ENCODE measurements around the gene CEACAM8.

CEACAM8 gene

DNA sequence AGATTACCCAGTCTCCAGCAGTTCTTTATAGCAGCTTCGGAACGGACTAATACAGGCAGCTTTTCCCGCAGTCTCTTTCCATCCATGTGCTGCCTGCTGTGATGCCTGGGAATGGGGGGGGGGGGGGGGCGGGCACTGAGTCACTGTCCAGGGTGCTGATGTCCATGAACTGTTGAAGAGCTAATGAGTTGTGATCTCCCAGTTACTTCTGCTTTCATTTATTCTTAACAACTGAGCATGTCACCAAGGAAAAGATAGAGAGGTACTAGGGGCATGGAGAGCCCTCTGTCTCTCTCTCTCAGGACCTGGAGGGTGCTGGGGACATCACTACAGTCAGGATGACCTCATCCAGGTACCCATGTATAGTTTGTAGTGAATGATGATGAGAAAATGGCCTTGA is 46.2 kb downstream of the CEACAM8 start:
- CTCF ChIA-PET, result no interaction called here
- TF ChIP-seq NFRKB (IDR thresholded peaks at IDR 0.05), result no peak
- no peak for TF ChIP-seq BHLHE40 (IDR thresholded peaks at IDR 0.05; ENCODE audit: borderline replicate concordance)
- TF ChIP-seq FOXM1 (IDR thresholded peaks at IDR 0.05; ENCODE audit: borderline replicate concordance), result no peak
- no peak for TF ChIP-seq SUZ12 (IDR thresholded peaks at IDR 0.05)
- TF ChIP-seq HDGF (IDR thresholded peaks at IDR 0.05; ENCODE audit: borderline replicate concordance), result no peak
- TF ChIP-seq, protein P1, sequence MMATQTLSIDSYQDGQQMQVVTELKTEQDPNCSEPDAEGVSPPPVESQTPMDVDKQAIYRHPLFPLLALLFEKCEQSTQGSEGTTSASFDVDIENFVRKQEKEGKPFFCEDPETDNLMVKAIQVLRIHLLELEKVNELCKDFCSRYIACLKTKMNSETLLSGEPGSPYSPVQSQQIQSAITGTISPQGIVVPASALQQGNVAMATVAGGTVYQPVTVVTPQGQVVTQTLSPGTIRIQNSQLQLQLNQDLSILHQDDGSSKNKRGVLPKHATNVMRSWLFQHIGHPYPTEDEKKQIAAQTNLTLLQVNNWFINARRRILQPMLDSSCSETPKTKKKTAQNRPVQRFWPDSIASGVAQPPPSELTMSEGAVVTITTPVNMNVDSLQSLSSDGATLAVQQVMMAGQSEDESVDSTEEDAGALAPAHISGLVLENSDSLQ (IDR thresholded peaks at IDR 0.05), result no peak
- no peak for TF ChIP-seq ARNT (IDR thresholded peaks at IDR 0.05)
- no peak for TF ChIP-seq FOXK2 (IDR thresholded peaks at IDR 0.05)
- TF ChIP-seq ZNF384 (IDR thresholded peaks at IDR 0.05), result no peak
- TF ChIP-seq L3MBTL2 (conservative IDR thresholded peaks at IDR 0.05), result no peak
- DNase-seq (ENCODE audit: extremely low spot score), result no peak
- POLR2A ChIA-PET, result no interaction called here

DNA sequence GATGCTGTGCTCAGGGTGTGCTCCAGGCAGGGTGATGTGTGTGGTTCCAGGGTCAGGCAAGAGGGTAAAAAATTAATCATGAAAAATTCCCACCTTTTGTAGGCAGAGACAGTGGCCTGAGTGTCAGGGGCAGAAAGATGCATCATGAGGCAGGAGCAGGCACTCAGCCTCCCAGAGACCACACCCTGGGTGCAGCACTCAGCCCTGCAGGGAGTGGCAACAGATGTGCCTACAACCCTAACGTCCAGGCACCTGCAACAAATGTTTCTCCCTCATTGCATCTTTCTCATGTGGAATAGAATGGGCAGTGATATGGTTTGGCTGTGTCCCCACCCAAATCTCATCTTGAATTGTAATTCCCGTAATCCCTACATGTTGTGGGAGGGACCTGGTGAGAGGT is 46.8 kb downstream of the CEACAM8 start:
- ChIA-PET CTCF (no interaction called here), POLR2A (no interaction called here)
- TF ChIP-seq, protein P1 (IDR thresholded peaks at IDR 0.05), result no peak
- no peak for TF ChIP-seq L3MBTL2 (conservative IDR thresholded peaks at IDR 0.05)
- no peak for TF ChIP-seq BHLHE40 (IDR thresholded peaks at IDR 0.05; ENCODE audit: borderline replicate concordance)
- TF ChIP-seq FOXA1 (IDR thresholded peaks at IDR 0.05), result no peak
- no peak for TF ChIP-seq FOXK2 (IDR thresholded peaks at IDR 0.05)
- TF ChIP-seq SUZ12 (IDR thresholded peaks at IDR 0.05), result no peak
- TF ChIP-seq ELF4 (IDR thresholded peaks at IDR 0.05), result no peak
- TF ChIP-seq ZNF384 (IDR thresholded peaks at IDR 0.05), result no peak
- TF ChIP-seq CTBP1 (IDR thresholded peaks at IDR 0.05; ENCODE audit: borderline replicate concordance), result no peak
- no peak for TF ChIP-seq TARDBP (IDR thresholded peaks at IDR 0.05)
- TF ChIP-seq LEF1 (IDR thresholded peaks at IDR 0.05; ENCODE audit: borderline replicate concordance), result no peak
- no peak for TF ChIP-seq FOXM1 (IDR thresholded peaks at IDR 0.05; ENCODE audit: borderline replicate concordance)
- TF ChIP-seq SP1 (IDR thresholded peaks at IDR 0.05), result no peak
- no peak for TF ChIP-seq HDGF (IDR thresholded peaks at IDR 0.05; ENCODE audit: borderline replicate concordance)
- no peak for TF ChIP-seq ARNT (IDR thresholded peaks at IDR 0.05)
- no peak for TF ChIP-seq NFRKB (IDR thresholded peaks at IDR 0.05)
- no peak for DNase-seq (ENCODE audit: extremely low spot score)

GRCh38 chr19:42546831-42547500 is 47.8 kb downstream of the CEACAM8 start:
- ChIA-PET POLR2A (no interaction called here), CTCF (no interaction called here)
- TF ChIP-seq FOXK2 (IDR thresholded peaks at IDR 0.05), result no peak
- TF ChIP-seq HDGF (IDR thresholded peaks at IDR 0.05; ENCODE audit: borderline replicate concordance), result no peak
- no peak for TF ChIP-seq NFRKB (IDR thresholded peaks at IDR 0.05)
- no peak for TF ChIP-seq TARDBP (IDR thresholded peaks at IDR 0.05)
- TF ChIP-seq, protein P1 (IDR thresholded peaks at IDR 0.05), result no peak
- no peak for TF ChIP-seq L3MBTL2 (conservative IDR thresholded peaks at IDR 0.05)
- no peak for TF ChIP-seq BHLHE40 (IDR thresholded peaks at IDR 0.05; ENCODE audit: borderline replicate concordance)
- TF ChIP-seq CTBP1 (IDR thresholded peaks at IDR 0.05; ENCODE audit: borderline replicate concordance), result no peak
- no peak for TF ChIP-seq SP1 (IDR thresholded peaks at IDR 0.05)
- TF ChIP-seq ELF4 (IDR thresholded peaks at IDR 0.05), result no peak
- TF ChIP-seq LEF1 (IDR thresholded peaks at IDR 0.05; ENCODE audit: borderline replicate concordance), result no peak
- no peak for TF ChIP-seq SUZ12 (IDR thresholded peaks at IDR 0.05)
- no peak for TF ChIP-seq FOXA1 (IDR thresholded peaks at IDR 0.05)
- no peak for TF ChIP-seq ZNF384 (IDR thresholded peaks at IDR 0.05)
- no peak for TF ChIP-seq FOXM1 (IDR thresholded peaks at IDR 0.05; ENCODE audit: borderline replicate concordance)
- no peak for TF ChIP-seq ARNT (IDR thresholded peaks at IDR 0.05)
- no peak for DNase-seq (ENCODE audit: extremely low spot score)

- CTCF ChIA-PET, result no interaction called here
- POLR2A ChIA-PET, result no interaction called here
- no peak for DNase-seq (ENCODE audit: extremely low spot score)
- TF ChIP-seq FOXA1 (IDR thresholded peaks at IDR 0.05), result no peak
- TF ChIP-seq FOXM1 (IDR thresholded peaks at IDR 0.05; ENCODE audit: borderline replicate concordance), result no peak
These were observed 50.6 kb downstream of the CEACAM8 start for GRCh38 chr19:42544146-42544545.

- POLR2A ChIA-PET, result no interaction called here
- CTCF ChIA-PET, result no interaction called here
- TF ChIP-seq FOXK2 (IDR thresholded peaks at IDR 0.05) (no peak), LEF1 (IDR thresholded peaks at IDR 0.05; ENCODE audit: borderline replicate concordance) (no peak), CTBP1 (IDR thresholded peaks at IDR 0.05; ENCODE audit: borderline replicate concordance) (no peak), L3MBTL2 (conservative IDR thresholded peaks at IDR 0.05) (no peak), FOXA1 (IDR thresholded peaks at IDR 0.05) (no peak), ARNT (IDR thresholded peaks at IDR 0.05) (no peak), BHLHE40 (IDR thresholded peaks at IDR 0.05; ENCODE audit: borderline replicate concordance) (no peak), TARDBP (IDR thresholded peaks at IDR 0.05) (no peak), NFRKB (IDR thresholded peaks at IDR 0.05) (no peak), SP1 (IDR thresholded peaks at IDR 0.05) (no peak), ELF4 (IDR thresholded peaks at IDR 0.05) (no peak), HDGF (IDR thresholded peaks at IDR 0.05; ENCODE audit: borderline replicate concordance) (no peak), FOXM1 (IDR thresholded peaks at IDR 0.05; ENCODE audit: borderline replicate concordance) (no peak), ZNF384 (IDR thresholded peaks at IDR 0.05) (no peak)
- TF ChIP-seq, protein P1 (IDR thresholded peaks at IDR 0.05), result no peak
- no peak for DNase-seq (ENCODE audit: extremely low spot score)
These were observed 51.9 kb downstream of the CEACAM8 start for GRCh38 chr19:42542791-42543190.

Measured in HEK293T (cell line).